Uterus (tissue), 2 donors: ENCODE measurements around the gene RB1.

ENCODE experiments used
- CTCF ChIP-seq, 4 experiments: fragments of 200-600 bp in 2 of 4; fragments of 450-650 bp in 2 of 4; sonication (generic) in 2 of 4; IDR thresholded peaks; one replicate each; pipeline ENCODE4 v1.5.1; 2016 to 2019; ENCODE audit warnings: antibody characterized with exemption in 4 of 4, mild to moderate bottlenecking in 2 of 4, moderate library complexity in 1 of 4
- POLR2A ChIP-seq, 2 donors: fragments of 450-650 bp; IDR thresholded peaks; one replicate each; pipeline ENCODE4 v1.6.1; 2016; ENCODE audit warnings: antibody characterized with exemption in 2 of 2, mild to moderate bottlenecking in 1 of 2, moderate library complexity in 1 of 2

- TF ChIP-seq CTCF (IDR thresholded peaks at IDR 0.05) (no peak), POLR2A (IDR thresholded peaks at IDR 0.05) (no peak)
Measured at GRCh38 chr13:48393698-48394085, 90.1 kb downstream of the RB1 start.
